Activated CD8-positive, alpha-beta T cell treated with anti-CD3 and anti-CD28 coated beads for 36 hours (primary cell): Measurements from ENCODE around the gene ARHGAP1. TPM values are rescaled to one million over a fixed set of nuclear protein-coding genes. Genes with fewer than 3 reads are reported as not detected.

Source experiments
- ATAC-seq: fragments of 200-7000 bp; cut with Tn5 transposase; one replicate; pipeline ENCODE4 v1.10.0; 2021; ENCODE audit warnings: mild to moderate bottlenecking, moderate library complexity
- CTCF ChIA-PET: fragments of 350-600 bp; sonication (Branson Sonifier 250); formaldehyde crosslinking; loops from one replicate; lab custom pipeline; 2021; ENCODE audit warnings: antibody characterized with exemption; lab: Charles Lee
- POLR2A ChIA-PET: fragments of 350-600 bp; sonication (Branson Sonifier 250); formaldehyde crosslinking; loops from one replicate; lab custom pipeline; 2021; ENCODE audit warnings: antibody characterized with exemption; lab: Charles Lee
- DNase-seq: peaks from one replicate; pipeline ENCODE4 v3.0.0-alpha.2; 2020
- H3K27ac Mint-ChIP-seq: one replicate; pipeline ENCODE4 v1.8.0; 2021; ENCODE audit warnings: mild to moderate bottlenecking, mixed read lengths
- H3K27me3 Mint-ChIP-seq: one replicate; pipeline ENCODE4 v1.8.0; 2021; ENCODE audit warnings: mixed read lengths
- H3K36me3 Mint-ChIP-seq: one replicate; pipeline ENCODE4 v1.8.0; 2021; ENCODE audit warnings: low read depth, mixed read lengths
- H3K4me1 Mint-ChIP-seq: one replicate; pipeline ENCODE4 v1.8.0; 2021; ENCODE audit warnings: low read depth, mixed read lengths
- H3K4me3 Mint-ChIP-seq: one replicate; pipeline ENCODE4 v1.8.0; 2021; ENCODE audit warnings: mild to moderate bottlenecking, moderate library complexity, mixed read lengths
- H3K9me3 Mint-ChIP-seq: one replicate; pipeline ENCODE4 v1.8.0; 2021; ENCODE audit warnings: mixed read lengths
- CTCF ChIP-seq: fragments of 200-600 bp; IDR thresholded peaks from one replicate; pipeline ENCODE4 v1.8.0; 2022; ENCODE audit warnings: antibody characterized with exemption, mild to moderate bottlenecking
- intact Hi-C: fragments of 100-400 bp; cut with micrococcal nuclease; formaldehyde crosslinking; loops from one replicate; pipeline ENCODE4 v1.10.0; 2022
- total RNA-seq, 2 experiments: library from RNA; stranded (reverse); gene quantifications; one replicate each; pipeline ENCODE4 v1.2.3, GENCODE V29; 2021

The ARHGAP1 gene
- total RNA-seq, 2 experiments from 2014 or later: 32.7 to 34.5 TPM

GRCh38 chr11:46641639-46642038 lies 58.8 kb downstream of the ARHGAP1 start:
- no peak overlapping the region for H3K27ac Mint-ChIP-seq
- no peak overlapping the region for H3K4me3 Mint-ChIP-seq
- peaks cover 35% of the 10 kb centered on the region for H3K36me3 Mint-ChIP-seq
- DNase-seq: no peak
- H3K4me1 Mint-ChIP-seq: peaks cover 18% of the 10 kb centered on the region
- intact Hi-C loops: no loop called here
- ChIA-PET CTCF (interaction anchor here (2.1 kb wide), 1 partner anchor 24 kb away, joined by 7 read pairs; the partner anchor contains the start of genes ATG13 and HARBI1), POLR2A (no interaction called here)
- ATAC-seq: no peak
- no peak for TF ChIP-seq CTCF
- peaks cover 4% of the 10 kb centered on the region for H3K9me3 Mint-ChIP-seq
- no peaks in the 10 kb centered on the region for H3K27me3 Mint-ChIP-seq

GRCh38 chr11:46640036-46640788 lies 60.2 kb downstream of the ARHGAP1 start:
- H3K36me3 Mint-ChIP-seq: peaks cover 31% of the 10 kb centered on the region
- ChIA-PET CTCF (no interaction called here), POLR2A (no interaction called here)
- DNase-seq (no peak), ATAC-seq (no peak)
- peaks cover 4% of the 10 kb centered on the region for H3K9me3 Mint-ChIP-seq
- H3K4me3 Mint-ChIP-seq: no peak overlapping the region
- no peaks in the 10 kb centered on the region for H3K27me3 Mint-ChIP-seq
- H3K27ac Mint-ChIP-seq: no peak overlapping the region
- H3K4me1 Mint-ChIP-seq: peaks cover 18% of the 10 kb centered on the region
- no peak for TF ChIP-seq CTCF
- intact Hi-C loops: no loop called here

GRCh38 chr11:46639197-46639839 lies 61.1 kb downstream of the ARHGAP1 start:
- TF ChIP-seq CTCF: no peak
- ChIA-PET POLR2A (no interaction called here), CTCF (no interaction called here)
- no peak overlapping the region for H3K4me3 Mint-ChIP-seq
- peaks cover 18% of the 10 kb centered on the region for H3K4me1 Mint-ChIP-seq
- peaks cover 27% of the 10 kb centered on the region for H3K36me3 Mint-ChIP-seq
- no peak overlapping the region for H3K27ac Mint-ChIP-seq
- ATAC-seq: no peak
- DNase-seq: no peak
- H3K27me3 Mint-ChIP-seq: no peaks in the 10 kb centered on the region
- H3K9me3 Mint-ChIP-seq: peaks cover 4% of the 10 kb centered on the region
- intact Hi-C loops: no loop called here

GRCh38 chr11:46637546-46637945 lies 62.9 kb downstream of the ARHGAP1 start:
- H3K27me3 Mint-ChIP-seq: no peaks in the 10 kb centered on the region
- no peak for ATAC-seq
- intact Hi-C loops: no loop called here
- ChIA-PET POLR2A (interaction anchor here (0.8 kb wide), 1 partner anchor 12 kb away, joined by 3 read pairs; no protein-coding TSS in a partner anchor), CTCF (interaction anchor here (1.4 to 2.0 kb wide), 2 partner anchors 19 to 33 kb away, joined by 3 to 8 read pairs; no protein-coding TSS in a partner anchor)
- peaks cover 1% of the 10 kb centered on the region for H3K9me3 Mint-ChIP-seq
- H3K36me3 Mint-ChIP-seq: peaks cover 18% of the 10 kb centered on the region
- DNase-seq: no peak
- no peak overlapping the region for H3K4me3 Mint-ChIP-seq
- H3K4me1 Mint-ChIP-seq: peaks cover 12% of the 10 kb centered on the region
- no peak for TF ChIP-seq CTCF
- H3K27ac Mint-ChIP-seq: no peak overlapping the region
